HepG2 (cell line): Measurements from ENCODE around the gene GALNT5. TPM values are rescaled to one million over a fixed set of nuclear protein-coding genes. Genes with fewer than 3 reads are reported as not detected.

Experiments used
- ATAC-seq: fragments of 200-7000 bp; cut with Tn5 transposase; 3 replicates; pipeline ENCODE4 v1.9.1; 2020; ENCODE audit warnings: mild to moderate bottlenecking, moderate library complexity
- BruUV-seq: library from RNA; stranded (reverse); fragments of 400-500 nt; replicated peaks from 2 replicates; lab custom pipeline; 2021; lab: Mats Ljungman, UMichigan
- CTCF ChIA-PET: fragments of 300-600 bp; formaldehyde crosslinking; extraction: SDS; loops from one replicate; lab custom pipeline; 2021; ENCODE audit warnings: low total read pairs, inconsistent platforms, low intra/inter-chr PET ratio; lab: Yijun Ruan, JAX
- POLR2A ChIA-PET: fragments of 350-600 bp; sonication (Branson Sonifier 250); formaldehyde crosslinking; loops from one replicate; lab custom pipeline; 2020; ENCODE audit warnings: antibody characterized with exemption, inconsistent platforms; lab: Yijun Ruan, JAX
- DNase-seq: peaks from one replicate; pipeline ENCODE4 v3.0.0-alpha.2; 2015; ENCODE audit warnings: low spot score
- FAIRE-seq: peaks from 3 replicates; lab custom pipeline; 2011; peaks lifted over from hg19 to GRCh38; lab: Jason Lieb, UNC
- H2AFZ ChIP-seq: one replicate; pipeline ENCODE4 v1.6.1; 2011; ENCODE audit warnings: low read length, inconsistent platforms
- H3K27ac ChIP-seq: fragments of 300-600 bp; 3 replicates; pipeline ENCODE4 v1.8.0; 2011; ENCODE audit warnings: mixed run types, mild to moderate bottlenecking, mixed read lengths, low read length, inconsistent platforms; ENCODE audit not compliant: insufficient read depth; ENCODE audit errors: extremely low read length
- H3K27me3 ChIP-seq, 2 experiments: fragments of 200-600 bp in 1 of 2; 2 replicates in 1 of 2; 3 replicates in 1 of 2; pipeline versions ENCODE4 v1.6.0 to v1.8.0; 2011; ENCODE audit warnings: low read length in 2 of 2, mild to moderate bottlenecking in 2 of 2, moderate library complexity in 2 of 2, inconsistent platforms in 1 of 2; ENCODE audit not compliant: insufficient read depth in 2 of 2, control insufficient read depth in 1 of 2
- H3K36me3 ChIP-seq, 2 experiments: fragments of 200-600 bp in 1 of 2; replicated peaks in 1 of 2; 2 replicates in 1 of 2; 3 replicates in 1 of 2; pipeline versions ENCODE4 v1.5.1 to v1.8.0; 2011; ENCODE audit warnings: low read length in 2 of 2, inconsistent platforms in 1 of 2; ENCODE audit not compliant: insufficient read depth in 2 of 2, control insufficient read depth in 1 of 2
- H3K4me1 ChIP-seq: 2 replicates; pipeline ENCODE4 v1.5.1; 2012; ENCODE audit warnings: low read length, inconsistent platforms; ENCODE audit not compliant: insufficient read depth
- H3K4me2 ChIP-seq: 2 replicates; pipeline ENCODE4 v1.6.0; 2011; ENCODE audit warnings: low read depth, low read length, inconsistent platforms
- H3K4me3 ChIP-seq, 3 experiments: fragments of 200-600 bp in 1 of 3; sonication (generic), shearing (Covaris generic) in 1 of 3; replicated peaks in 1 of 3; 2 replicates each; pipeline ENCODE4 v1.5.1; 2011 to 2016; ENCODE audit warnings: low read length in 3 of 3, inconsistent platforms in 2 of 3, low read depth in 2 of 3, mild to moderate bottlenecking in 2 of 3, control low read depth in 1 of 3, mixed read lengths in 1 of 3; ENCODE audit not compliant: insufficient read depth in 1 of 3
- H3K79me2 ChIP-seq: one replicate; pipeline ENCODE4 v1.6.1; 2011; ENCODE audit warnings: low read length, inconsistent platforms; ENCODE audit not compliant: insufficient read depth
- H3K9ac ChIP-seq: 2 replicates; pipeline ENCODE4 v1.6.0; 2011; ENCODE audit warnings: mild to moderate bottlenecking, low read depth, low read length, inconsistent platforms; ENCODE audit not compliant: insufficient read depth
- H3K9me3 ChIP-seq: 2 replicates; pipeline ENCODE4 v1.5.1; 2012; ENCODE audit warnings: mild to moderate bottlenecking, low read length
- H4K20me1 ChIP-seq: 2 replicates; pipeline ENCODE4 v1.6.0; 2011; ENCODE audit warnings: inconsistent platforms, mild to moderate bottlenecking, low read length, moderate library complexity; ENCODE audit not compliant: insufficient read depth
- CC2D1A ChIP-seq: sonication (generic); formaldehyde crosslinking; IDR thresholded peaks from 2 replicates; pipeline ENCODE4 v1.8.1; 2023; ENCODE audit warnings: mild to moderate bottlenecking, missing genetic modification reagents
- CREB1 ChIP-seq, 2 experiments: fragments of 450-650 bp in 1 of 2; IDR thresholded peaks; 2 replicates each; pipeline ENCODE4 v1.6.1; 2016 to 2017; ENCODE audit warnings: control low read depth in 1 of 2, mild to moderate bottlenecking in 1 of 2, missing compliant biosample characterization in 1 of 2, missing genetic modification characterization in 1 of 2
- HOXA9 ChIP-seq: sonication (generic); formaldehyde crosslinking; IDR thresholded peaks from 2 replicates; pipeline ENCODE4 v1.8.1; 2022; ENCODE audit warnings: missing genetic modification reagents, mild to moderate bottlenecking, moderate library complexity, borderline replicate concordance
- IRX3 ChIP-seq: sonication (generic); formaldehyde crosslinking; IDR thresholded peaks from 2 replicates; pipeline ENCODE4 v1.8.1; 2023; ENCODE audit warnings: mild to moderate bottlenecking, low read depth, missing genetic modification reagents, borderline replicate concordance
- MLLT10 ChIP-seq: sonication (generic); formaldehyde crosslinking; IDR thresholded peaks from 2 replicates; pipeline ENCODE4 v1.4.0; 2020; ENCODE audit warnings: missing genetic modification reagents
- SUZ12 ChIP-seq: fragments of 150-350 bp; IDR thresholded peaks from 2 replicates; pipeline ENCODE4 v1.6.1; 2014; ENCODE audit warnings: low read depth, low read length
- U2AF1 ChIP-seq: fragments of 200-400 bp; formaldehyde crosslinking; optimal IDR thresholded peaks from 2 replicates; pipeline ENCODE3; 2017; ENCODE audit warnings: mild to moderate bottlenecking, low read depth, low read length
- ZBTB34 ChIP-seq: sonication (generic); formaldehyde crosslinking; IDR thresholded peaks from 2 replicates; pipeline ENCODE4 v1.8.0; 2022; ENCODE audit warnings: mild to moderate bottlenecking, missing genetic modification reagents
- ZBTB46 ChIP-seq: sonication (generic); formaldehyde crosslinking; IDR thresholded peaks from 2 replicates; pipeline ENCODE4 v1.4.0; 2020; ENCODE audit warnings: mild to moderate bottlenecking, missing genetic modification reagents, borderline replicate concordance
- ZNF124 ChIP-seq: sonication (generic); formaldehyde crosslinking; IDR thresholded peaks from 2 replicates; pipeline ENCODE4 v1.4.0; 2020; ENCODE audit warnings: missing genetic modification reagents
- ZNF143 ChIP-seq: sonication (generic); formaldehyde crosslinking; IDR thresholded peaks from 2 replicates; pipeline ENCODE4 v1.4.0; 2020; ENCODE audit warnings: missing genetic modification reagents
- ZNF225 ChIP-seq: sonication (generic); formaldehyde crosslinking; IDR thresholded peaks from 2 replicates; pipeline ENCODE4 v1.4.0; 2020; ENCODE audit warnings: mild to moderate bottlenecking, missing genetic modification reagents
- ZNF460 ChIP-seq: sonication (generic); formaldehyde crosslinking; IDR thresholded peaks from 2 replicates; pipeline ENCODE4 v1.5.1; 2020; ENCODE audit warnings: missing genetic modification reagents, mild to moderate bottlenecking, borderline replicate concordance
- ZNF761 ChIP-seq: sonication (generic); formaldehyde crosslinking; conservative IDR thresholded peaks from 2 replicates; pipeline ENCODE4 v1.4.0; 2020; ENCODE audit warnings: mild to moderate bottlenecking, missing genetic modification reagents
- ZNF839 ChIP-seq: sonication (generic); formaldehyde crosslinking; IDR thresholded peaks from 2 replicates; pipeline ENCODE4 v1.4.0; 2020; ENCODE audit warnings: missing genetic modification reagents, mild to moderate bottlenecking, borderline replicate concordance
- WGBS: methylation state at CpG from one replicate; pipeline ENCODE4 v1.1.6; 2017; ENCODE audit warnings: low lambda C conversion rate; 5-methylcytosine and 5-hydroxymethylcytosine counted together
- in situ Hi-C: cut with HindIII; loops from 2 replicates; pipeline ENCODE4 v1.10.0; 2017; ENCODE audit warnings: low pct_unique_long_range_greater_than_20kb; ENCODE audit not compliant: extremely low pct_ligation_motif_present
- intact Hi-C: fragments of 100-400 bp; cut with micrococcal nuclease; formaldehyde crosslinking; loops from one replicate; pipeline ENCODE4 v1.10.0; 2022; ENCODE audit not compliant: unreplicated experiment
- polyA plus RNA-seq, 8 experiments: library from polyadenylated mRNA; depleted of rRNA in 3 of 8; stranded (reverse) in 7 of 8; unstranded in 1 of 8; fragments of >200 nt; fragmentation: Illumina TruSeq in 4 of 8; extraction: Trizol in 4 of 8; gene quantifications; 2 replicates each; pipeline versions ENCODE4 v1.2.1 to v1.2.3, GENCODE V29; 2011 to 2016; ENCODE audit warnings: low read depth in 4 of 8, missing spikeins in 1 of 8, mixed read lengths in 1 of 8; ENCODE audit not compliant: insufficient read depth in 1 of 8
- total RNA-seq, 5 experiments: library from RNA; depleted of rRNA; stranded (reverse); fragments of >200 nt; fragmentation: Illumina TruSeq; extraction: Trizol; gene quantifications; 2 replicates each; pipeline ENCODE4 v1.2.3, GENCODE V29; 2016; ENCODE audit warnings: low read depth in 1 of 5
- TF ChIP-seq, protein P1 (sequence below): sonication (generic); formaldehyde crosslinking; IDR thresholded peaks from 2 replicates; pipeline ENCODE4 v1.8.0; 2023; ENCODE audit warnings: mild to moderate bottlenecking, missing genetic modification reagents

GALNT5 gene
- total and polyA plus RNA-seq, 2 of the 13 experiments (the other 11 are each of a cell fraction or from before 2014, with no cell fraction given) = not detected

DNA sequence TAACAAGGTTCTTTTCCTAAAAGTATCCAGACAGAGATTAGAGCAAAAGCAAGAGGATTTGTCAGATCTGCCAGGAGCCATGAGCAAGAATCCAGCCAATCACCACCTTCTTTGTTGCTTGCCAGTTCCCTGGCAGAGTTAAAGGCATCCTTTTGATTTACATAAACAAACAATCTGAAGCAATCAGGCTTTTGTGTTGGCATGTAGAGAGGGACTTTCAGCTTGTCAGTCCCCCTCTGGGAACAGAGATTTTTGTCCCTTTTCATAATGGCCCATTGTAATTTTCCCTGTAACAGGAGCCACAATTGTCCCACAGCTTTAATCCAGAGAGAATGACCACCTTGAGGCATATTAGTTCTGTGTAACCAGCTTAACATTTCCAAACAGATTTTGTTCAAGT lies 68.3 kb downstream of the GALNT5 start, which contains the start of gene ERMN:
Gene ERMN (minus strand): TSS at position 39 of the 400 bp plus-strand sequence. CDS start 182 bp downstream, outside the sequence.
- Histone ChIP-seq H3K27ac (no peak within 1 kb of the TSS), H3K4me2 (no peak within 1 kb of the TSS), H3K27me3 (no peaks in the 10 kb centered on the region), H3K9ac (no peak within 1 kb of the TSS)
- BruUV-seq = no TSS peak
- intact Hi-C loops (loop anchor here (5.0 kb wide), 1 partner anchor 137 kb away; no protein-coding TSS in a partner anchor), in situ Hi-C loops (no loop called here)
- no peak for DNase-seq
- no peak for FAIRE-seq
- ATAC-seq = no peak
- TF ChIP-seq ZNF124 (CRISPR knock-in tag) (no peak), IRX3 (CRISPR knock-in tag) (no peak), HOXA9 (CRISPR knock-in tag) (no peak), MLLT10 (no peak), CREB1 (IDR thresholded peaks at IDR 0.05) (no peak), CREB1 (CRISPR knock-in tag; IDR thresholded peaks at IDR 0.05) (no peak), CC2D1A (CRISPR knock-in tag) (no peak), U2AF1 (no peak)
- TF ChIP-seq, all 625 proteins: peak for 0
- H3K4me1 ChIP-seq = no peaks in the 10 kb centered on the region
- ChIA-PET CTCF (no interaction called here), POLR2A (no interaction called here)
- H3K9me3 ChIP-seq = no peaks in the 10 kb centered on the region
- no peaks in the 10 kb centered on the region for H3K79me2 ChIP-seq
- no peaks in the 10 kb centered on the region for H3K36me3 ChIP-seq
- H2AFZ ChIP-seq = no peak within 1 kb of the TSS
- no peaks in the 10 kb centered on the region for H4K20me1 ChIP-seq
- no peak within 1 kb of the TSS for H3K4me3 ChIP-seq

DNA sequence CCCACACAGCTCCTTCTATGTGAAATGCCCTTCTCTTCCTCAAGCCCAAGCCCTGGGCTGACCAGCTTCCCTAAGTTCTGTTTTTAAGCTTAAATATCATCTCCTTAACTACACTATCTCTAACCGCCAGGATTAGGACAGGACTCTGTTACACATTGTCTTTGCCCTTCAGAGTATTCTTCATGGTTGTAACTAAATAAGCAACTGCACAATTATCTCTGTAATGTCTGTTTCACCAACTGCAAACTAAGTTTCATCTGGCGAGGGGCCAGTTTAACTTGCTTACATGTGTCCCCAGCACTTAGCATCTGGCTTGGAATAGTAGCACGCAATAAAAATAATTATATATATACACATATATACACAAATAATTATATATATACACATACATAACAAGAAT lies 69.2 kb downstream of the GALNT5 start:
- Histone ChIP-seq H3K9ac (no peak overlapping the region), H3K9me3 (no peaks in the 10 kb centered on the region), H3K79me2 (no peaks in the 10 kb centered on the region), H3K27ac (no peak overlapping the region), H3K27me3 (no peaks in the 10 kb centered on the region), H3K4me1 (no peaks in the 10 kb centered on the region), H3K4me2 (no peak overlapping the region), H3K4me3 (no peak overlapping the region), H3K36me3 (no peaks in the 10 kb centered on the region), H4K20me1 (no peaks in the 10 kb centered on the region), H2AFZ (no peak overlapping the region)
- no peak for ATAC-seq
- no peak for FAIRE-seq
- ChIA-PET CTCF (interaction anchor here (0.8 kb wide), 1 partner anchor 683 kb away, joined by 3 read pairs; no protein-coding TSS in a partner anchor), POLR2A (no interaction called here)
- in situ Hi-C loops = no loop called here
- no peak for DNase-seq
- intact Hi-C loops = loop anchor here (5.0 kb wide), 1 partner anchor 136 kb away; no protein-coding TSS in a partner anchor
- no TSS peak for BruUV-seq
- 3% methylated on average over 3 of the region's 3 CpGs for WGBS
- TF ChIP-seq ZNF761 (CRISPR knock-in tag) = no peak
- no peak for TF ChIP-seq ZNF460
- TF ChIP-seq ZNF839 (CRISPR knock-in tag) = no peak
- no peak for TF ChIP-seq ZNF143 (CRISPR knock-in tag)
- no peak for TF ChIP-seq ZBTB34 (CRISPR knock-in tag)
- TF ChIP-seq ZBTB46 = no peak
- TF ChIP-seq SUZ12 = no peak
- no peak for TF ChIP-seq ZNF225 (CRISPR knock-in tag)
- TF ChIP-seq, protein P1, sequence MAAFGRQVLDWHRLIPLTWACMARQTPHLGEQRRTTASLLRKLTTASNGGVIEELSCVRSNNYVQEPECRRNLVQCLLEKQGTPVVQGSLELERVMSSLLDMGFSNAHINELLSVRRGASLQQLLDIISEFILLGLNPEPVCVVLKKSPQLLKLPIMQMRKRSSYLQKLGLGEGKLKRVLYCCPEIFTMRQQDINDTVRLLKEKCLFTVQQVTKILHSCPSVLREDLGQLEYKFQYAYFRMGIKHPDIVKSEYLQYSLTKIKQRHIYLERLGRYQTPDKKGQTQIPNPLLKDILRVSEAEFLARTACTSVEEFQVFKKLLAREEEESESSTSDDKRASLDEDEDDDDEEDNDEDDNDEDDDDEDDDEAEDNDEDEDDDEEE (CRISPR knock-in tag) = no peak
